Measurements from ENCODE around the gene NPTX1.
A peak's percentile ranks its signal among the peaks of the same experiment; 100 is the strongest.

The NPTX1 gene

DNA sequence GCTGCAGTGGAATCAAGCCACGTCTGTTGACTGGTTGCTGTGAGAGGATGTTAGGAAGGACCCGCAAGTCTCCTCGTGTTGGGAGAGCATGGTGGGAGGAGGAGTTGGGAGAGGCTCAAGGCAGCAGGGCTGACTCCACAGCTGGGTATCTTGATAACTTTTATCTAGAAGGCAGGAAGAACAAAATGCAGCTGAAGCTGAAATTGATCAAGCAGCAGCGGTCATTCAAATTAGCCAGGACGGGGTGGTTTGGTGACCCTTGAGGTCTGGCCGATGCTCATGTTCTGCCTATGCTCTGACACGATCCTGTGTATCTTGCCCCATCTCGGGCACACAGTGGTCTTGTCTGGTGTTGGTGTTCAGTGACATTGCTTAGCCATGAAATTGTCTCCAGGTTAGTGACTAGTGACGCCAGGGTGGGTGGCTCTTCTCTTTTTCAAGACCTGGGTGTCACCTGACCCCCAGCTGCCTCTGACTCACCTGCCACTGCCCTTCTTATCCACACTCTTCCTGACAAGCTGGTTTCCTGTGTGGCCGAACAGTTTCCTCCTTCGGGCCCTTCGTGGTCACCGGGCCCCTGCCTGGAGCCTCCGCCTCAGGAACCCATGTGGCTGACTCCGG, 19.1 kb downstream of the NPTX1 start:
- no peak for DNase-seq

DNA sequence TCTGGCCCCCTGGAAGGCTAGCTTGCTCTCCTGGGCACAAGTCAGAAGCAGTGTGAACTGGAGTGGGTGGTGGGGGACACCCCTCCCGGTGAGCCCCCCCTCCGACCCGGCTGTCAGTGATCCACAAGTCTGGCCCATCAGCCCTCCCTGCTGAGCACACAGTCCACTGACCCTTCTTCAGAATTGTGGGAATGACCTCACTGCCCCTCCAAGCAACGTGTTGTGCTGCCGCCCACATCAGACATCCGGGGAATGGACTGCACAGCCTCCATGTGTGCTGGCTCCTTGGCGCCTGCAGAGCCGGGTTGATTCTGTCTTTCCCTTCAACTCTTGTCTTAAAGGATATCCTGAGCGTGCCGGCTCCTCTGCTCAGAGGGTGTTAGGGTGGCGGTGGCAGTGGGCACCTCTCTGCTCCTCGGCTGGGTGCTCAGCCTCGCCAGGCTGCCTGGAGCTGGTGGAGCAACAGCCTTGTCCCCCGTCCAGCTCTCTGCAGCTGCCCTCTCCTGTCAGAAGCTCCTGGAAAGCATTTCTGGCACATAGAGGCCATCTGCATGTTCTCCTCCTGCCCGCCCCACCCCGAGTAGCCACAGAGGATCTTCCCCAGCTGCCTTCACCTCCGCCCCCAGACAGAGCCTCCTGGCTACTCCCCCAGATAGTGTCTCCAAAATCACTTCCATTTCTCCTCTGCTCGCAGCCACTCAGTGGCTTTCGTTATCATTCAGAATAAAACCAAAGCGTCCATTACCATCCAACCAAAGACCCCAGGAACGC, 19.8 kb downstream of the NPTX1 start:
- DNase-seq = no peak

DNA sequence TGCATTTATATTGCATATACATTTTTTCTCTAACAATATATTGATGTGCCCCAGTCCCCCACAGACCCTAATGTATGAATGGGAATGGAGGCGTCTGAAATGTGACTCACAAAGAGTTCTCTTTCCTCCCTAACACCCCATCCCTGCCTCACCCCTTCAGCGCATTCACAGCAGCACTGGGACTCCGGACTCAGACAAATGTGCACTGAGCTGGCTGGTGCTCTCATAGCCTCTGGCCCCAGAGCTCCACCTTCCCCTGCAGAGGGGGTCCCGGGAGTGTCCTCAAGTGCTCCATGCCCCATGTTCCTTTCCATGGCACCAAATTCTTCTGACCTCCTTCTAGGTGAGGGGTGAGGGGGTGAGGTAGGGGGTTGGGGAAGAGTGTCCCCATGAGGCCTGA, 20.6 kb downstream of the NPTX1 start:
- no peak for DNase-seq

DNA sequence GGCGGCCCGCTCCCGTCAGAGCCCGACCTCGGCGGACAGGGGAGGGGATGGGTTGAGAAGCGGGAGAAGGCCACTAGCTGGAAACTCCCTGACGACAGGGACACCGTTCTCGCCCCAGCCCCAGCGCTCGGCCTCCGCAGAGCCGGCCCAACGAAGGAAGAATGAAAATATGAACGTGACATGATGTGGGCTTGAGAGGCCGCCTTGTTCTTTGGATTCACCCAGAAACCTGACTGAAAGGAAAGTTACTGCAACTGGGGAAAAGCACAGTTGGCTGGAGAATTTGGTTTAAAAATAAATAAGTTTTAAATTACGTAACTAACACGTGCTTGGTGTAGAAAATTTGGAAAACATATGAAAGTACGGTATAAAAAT, 21.1 kb downstream of the NPTX1 start:
- no peak for DNase-seq

DNA sequence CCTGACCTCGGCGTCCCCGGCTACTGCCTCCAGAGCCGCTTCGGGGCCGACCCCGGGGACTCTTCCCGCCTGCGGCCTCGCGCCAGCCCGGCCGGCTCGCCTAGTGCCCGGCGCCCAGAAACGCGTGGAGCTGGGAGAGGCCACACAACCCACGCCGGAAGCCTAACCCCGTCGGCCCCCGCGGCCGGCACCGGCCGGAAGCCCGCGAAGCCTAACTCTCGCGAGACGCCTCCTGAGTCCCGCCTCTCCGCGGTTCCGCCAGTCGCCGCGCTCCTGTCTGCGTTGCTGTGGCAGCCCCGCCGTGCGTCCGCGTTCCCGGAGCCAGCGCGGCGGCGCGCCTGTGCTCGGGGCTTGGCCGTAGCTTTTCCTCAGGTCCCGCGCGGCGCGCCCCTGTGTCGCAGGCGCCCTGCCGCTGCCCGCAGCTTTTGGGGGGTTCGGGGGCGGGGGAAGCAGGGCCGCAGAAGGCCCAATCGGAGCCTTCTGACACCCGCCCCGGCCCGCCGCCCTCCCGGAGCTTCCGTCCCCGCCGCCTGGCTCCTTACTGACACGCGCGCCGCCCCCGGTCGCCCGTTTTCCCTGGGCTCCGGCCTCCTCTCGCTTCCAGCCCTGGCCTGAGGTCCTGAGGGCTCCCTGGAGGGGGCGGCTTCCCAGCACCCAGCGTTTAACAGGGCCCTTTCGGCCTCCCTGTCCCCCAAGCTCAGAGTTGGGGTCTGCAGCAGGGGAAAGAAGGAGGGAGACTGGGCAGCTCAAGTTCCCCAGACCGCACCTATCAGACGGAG, 21.7 kb downstream of the NPTX1 start:
- peak; percentile 86 for DNase-seq

DNA sequence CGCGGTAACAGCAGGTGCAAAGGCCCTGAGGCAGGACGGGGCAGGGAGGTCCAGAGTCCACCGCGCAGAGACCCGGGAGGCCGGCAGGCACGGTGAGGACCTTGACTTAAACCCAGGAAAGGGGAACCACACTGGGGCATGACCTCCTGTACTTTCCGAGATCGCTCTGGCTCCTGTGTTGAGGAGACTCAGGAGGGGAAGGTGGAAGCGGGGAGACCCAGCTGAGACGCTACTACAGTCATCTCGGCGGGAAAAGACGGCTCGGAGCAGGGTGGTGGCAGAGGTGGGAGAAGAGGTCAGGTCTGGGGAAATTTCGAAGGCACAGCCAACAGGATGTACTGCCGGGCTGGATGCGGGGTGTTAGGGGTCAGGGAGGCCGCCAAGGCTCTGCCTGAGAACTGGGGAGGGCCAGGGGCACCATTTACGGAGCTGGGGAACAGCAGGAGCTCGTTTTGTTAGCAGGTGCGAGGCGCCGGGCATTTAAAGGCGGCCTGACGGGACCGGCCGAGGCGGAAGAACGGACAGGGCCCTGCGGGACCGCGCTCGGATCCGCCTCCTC, 22.3 kb downstream of the NPTX1 start:
- no peak for DNase-seq

DNA sequence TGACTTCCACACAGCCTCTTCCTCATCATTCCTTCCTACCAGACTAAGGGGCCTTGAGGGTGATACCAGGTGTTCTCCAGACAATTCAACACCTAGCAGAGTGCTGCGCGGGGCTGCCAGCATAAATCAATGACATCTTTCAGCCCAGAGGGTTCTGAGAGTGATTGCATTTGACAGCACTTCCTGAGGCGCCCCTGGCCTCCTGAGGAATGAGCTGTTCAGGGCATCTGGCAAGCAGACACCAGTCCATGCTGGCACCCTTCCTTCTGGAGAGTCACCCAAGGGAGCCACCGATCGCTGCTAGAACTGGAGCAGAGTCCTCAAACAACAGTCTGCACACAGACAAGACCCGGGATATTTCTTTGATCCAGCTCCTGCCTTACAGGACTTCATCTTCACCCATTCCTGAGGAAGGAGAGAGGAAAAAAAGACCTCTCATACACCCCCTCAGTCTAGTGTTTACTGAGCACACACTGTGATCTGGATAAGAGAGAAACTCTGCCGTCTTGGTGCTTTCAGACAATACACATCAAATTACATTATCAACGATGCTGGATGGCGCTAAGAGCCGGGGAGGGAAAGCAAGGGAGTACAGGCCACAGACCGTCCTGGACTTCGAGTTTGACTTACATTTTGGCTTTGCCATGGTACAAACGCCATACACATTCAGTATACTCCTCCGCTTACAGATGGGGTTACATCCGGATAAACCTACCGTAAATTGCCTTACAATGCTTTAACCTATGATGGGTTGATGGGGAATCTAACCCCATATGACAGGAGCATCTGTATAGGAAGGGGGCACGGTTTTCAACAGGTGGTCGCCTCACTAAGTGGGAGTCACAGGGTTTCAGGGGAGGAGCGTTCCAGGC, 23.0 kb downstream of the NPTX1 start:
- DNase-seq = no peak

DNA sequence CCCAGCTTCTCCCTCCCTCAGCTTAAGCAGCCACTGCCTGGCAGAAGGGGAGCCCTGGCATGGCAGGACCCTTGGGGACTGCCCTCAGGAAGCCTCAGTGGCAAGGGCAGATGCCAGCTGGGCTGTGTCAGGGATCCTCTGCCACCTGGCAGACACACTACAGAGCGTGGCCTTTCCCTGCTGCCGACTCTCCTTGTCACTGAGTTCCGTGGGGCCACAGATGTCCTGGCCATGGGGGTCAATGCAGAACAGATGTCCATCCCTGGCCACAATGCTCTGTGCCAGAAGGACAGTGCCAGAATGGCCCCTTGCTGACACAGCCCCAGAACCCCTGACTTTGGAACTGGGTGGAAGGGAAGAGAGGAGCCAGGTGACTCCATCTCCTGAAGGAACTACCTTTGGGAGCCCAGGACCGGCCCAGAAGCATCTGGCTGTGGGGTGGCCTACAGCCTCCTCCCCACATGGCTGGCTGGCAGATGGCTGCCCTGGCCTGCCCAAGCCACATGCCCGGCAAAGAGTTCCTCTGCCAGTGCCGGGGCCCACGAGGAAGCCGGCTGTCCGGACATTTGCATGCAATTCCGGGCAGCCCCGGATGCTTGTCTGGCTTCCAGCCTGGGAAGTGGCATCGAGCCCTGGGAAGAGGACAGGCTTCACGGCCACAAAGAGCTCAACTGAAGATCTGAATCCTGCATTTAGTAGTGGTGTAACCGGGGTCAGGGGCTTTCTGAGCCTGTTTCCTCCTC, 24.1 kb downstream of the NPTX1 start:
- DNase-seq = no peak

DNA sequence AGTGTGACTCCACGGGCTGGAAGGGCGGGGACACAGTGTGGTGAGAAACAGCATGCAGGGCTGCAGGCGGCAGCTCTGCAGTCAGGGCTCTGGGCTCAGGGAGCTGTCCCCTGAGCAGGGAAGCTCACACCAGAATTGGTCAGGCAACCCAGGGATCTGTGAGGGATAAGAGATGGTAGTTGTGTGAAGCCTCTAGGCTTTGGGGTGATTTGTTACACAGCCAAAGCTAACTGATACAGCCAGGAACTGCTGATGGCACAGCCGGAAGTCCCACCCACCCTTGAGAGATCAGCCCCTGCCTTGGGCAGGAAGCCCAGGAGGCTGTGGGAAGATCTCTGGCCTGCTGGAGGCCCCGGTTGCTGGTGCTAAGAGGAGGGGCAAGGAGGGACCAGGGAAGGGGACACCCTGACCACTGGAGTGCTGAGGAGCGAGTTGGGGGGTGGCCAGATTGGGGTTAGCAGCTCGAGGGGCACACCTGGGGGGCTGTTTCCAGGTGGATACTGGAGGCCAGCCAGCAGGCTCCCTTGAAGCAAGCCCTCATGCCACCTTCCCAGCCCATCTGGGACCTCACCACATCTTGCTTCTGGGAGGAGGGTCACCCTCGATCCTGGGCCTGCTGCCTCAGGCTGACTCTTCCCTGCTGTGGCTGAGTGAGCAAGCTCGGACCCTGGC, 25.2 kb downstream of the NPTX1 start:
- no peak for DNase-seq

DNA sequence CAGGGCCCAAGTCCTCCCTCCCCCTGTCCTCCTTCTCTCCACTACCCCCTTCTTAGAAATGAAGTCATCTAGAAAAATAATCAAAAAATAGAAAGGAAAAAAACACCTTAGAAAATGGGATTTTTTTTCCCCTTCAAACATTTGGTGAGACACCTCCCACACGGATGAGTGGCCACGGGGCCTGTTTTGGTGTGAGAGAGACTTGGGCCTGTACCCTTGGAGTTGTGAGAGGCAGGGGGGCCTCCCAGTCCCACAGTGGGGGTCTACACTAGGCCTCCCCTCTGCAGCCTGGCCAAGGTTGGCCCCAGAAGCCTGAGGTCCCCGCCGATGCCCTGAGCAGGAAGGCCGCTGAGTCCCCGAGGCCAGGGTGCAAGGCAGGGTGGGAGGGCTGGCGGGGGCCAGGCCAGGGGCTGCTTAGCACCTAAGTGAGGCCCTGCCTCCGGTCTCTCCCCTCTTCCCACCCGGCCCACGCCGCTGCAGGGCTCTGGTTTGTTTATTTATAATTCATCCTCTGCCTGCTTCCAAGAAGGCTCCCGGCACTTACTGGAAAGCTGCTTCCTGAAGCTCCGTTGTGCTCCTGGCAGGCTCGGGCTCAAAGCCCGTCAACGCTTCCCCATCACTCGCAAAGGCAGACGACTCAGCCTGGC, 26.4 kb downstream of the NPTX1 start:
- DNase-seq = no peak

DNA sequence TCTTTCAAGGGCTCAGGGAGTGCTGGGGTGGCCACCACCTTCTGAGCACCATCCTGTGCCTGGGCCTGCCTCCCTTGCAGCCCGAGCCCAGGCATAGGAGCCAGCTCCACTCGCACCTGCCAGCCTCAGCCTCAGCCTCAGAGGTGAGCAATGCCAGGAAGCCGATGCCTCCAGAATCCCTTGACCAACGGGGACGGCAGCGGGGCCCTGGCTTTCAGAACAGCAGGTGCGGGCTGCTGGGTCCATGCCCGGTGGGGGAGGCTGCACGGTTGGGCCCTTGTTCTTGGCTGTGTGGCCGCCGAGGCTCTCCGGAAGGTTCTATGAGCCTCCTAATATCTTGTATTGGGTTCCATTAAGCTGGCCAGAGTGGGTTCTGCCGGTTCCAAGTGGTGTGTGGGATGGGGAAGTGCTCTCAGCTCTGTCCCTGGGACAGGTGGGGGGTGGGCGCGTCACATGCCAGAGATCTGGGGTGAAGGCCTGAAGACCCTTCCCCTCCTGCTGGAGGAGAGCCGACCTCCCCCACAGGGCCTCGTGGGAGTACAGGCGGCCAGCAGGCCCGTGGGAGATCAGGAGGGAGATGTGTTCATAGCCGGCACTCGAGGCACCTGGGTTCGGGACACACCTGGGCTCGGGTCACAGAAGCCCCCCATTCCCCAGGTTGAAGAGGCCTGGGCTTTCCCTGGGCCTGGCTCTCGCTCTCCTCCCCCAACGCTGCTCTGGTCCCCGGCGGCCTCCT, 27.0 kb downstream of the NPTX1 start:
- DNase-seq = no peak

DNA sequence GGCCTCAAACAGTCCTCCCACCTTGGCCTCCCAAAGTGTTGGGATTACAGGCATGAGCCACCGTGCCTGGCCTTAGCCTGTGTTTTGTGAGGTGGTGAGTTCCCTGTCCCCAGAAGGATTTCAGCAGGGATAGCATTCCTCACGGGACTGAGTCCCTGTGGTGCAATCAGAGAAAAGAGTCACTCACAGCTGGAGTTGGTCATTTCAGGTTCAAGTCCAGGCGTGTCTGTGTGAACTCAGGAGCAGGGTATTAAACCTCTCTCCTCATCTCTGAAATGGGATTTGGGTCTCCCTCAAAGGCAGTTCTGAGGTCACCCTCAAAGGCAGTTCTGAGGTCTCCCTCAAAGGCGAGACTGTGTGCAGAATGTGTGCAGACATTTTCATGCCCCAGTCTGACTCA, 28.6 kb downstream of the NPTX1 start:
- no peak for DNase-seq

DNA sequence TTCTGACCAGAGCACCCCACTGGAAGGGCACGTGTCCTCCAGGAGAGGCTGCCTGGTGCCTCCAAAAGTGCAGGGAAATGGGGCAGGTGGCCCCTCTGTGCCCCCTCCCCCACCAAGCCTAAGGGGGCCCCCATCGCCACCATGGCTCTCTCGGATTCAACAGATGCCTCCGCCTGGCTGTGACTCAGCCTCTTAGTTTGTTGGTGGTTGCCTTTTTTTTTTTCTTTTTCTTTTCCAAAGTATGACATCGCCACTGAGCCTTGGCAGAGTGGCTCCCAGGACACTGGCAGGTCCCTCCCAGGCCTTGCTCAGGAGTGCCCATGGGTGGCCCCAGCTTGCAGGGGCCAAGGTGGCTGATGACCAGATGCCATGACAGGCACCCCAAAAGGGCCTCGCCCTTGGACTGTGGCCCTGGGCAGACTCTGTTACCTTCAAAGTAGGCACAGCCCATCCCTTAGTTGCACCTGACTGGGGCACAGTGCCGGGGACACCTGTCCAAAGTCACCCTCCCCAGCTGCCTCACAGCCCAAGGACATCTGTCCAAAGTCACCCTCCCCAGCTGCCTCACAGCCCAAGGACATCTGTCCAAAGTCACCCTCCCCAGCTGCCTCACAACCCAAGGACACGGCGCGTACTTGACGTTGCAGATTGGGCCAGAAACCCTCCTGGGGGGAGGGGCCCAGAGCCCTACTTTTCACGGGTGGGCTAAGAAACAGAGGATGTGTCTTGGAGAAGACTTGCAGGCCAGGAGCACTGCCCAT, 29.6 kb downstream of the NPTX1 start:
- no peak for DNase-seq

DNA sequence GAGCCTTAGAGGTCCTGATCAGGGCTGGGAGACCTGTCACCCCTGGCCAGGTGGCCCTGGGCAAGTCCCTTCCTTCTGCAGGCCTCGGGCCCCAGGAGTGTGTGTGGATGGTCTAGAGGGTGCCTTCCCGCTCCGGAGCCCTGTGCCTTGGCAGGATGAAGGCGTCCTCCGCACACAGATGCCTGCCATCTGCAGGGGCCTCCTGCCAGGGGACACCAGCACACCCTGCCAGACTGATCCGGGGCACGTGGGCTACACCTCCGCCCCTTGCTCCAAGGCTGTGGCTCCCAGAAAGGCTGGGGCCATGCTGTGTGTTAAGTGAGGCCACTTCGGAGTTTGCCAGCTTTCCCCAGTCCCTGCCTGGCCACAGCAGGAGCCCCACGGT, 30.7 kb downstream of the NPTX1 start:
- DNase-seq = no peak

DNA sequence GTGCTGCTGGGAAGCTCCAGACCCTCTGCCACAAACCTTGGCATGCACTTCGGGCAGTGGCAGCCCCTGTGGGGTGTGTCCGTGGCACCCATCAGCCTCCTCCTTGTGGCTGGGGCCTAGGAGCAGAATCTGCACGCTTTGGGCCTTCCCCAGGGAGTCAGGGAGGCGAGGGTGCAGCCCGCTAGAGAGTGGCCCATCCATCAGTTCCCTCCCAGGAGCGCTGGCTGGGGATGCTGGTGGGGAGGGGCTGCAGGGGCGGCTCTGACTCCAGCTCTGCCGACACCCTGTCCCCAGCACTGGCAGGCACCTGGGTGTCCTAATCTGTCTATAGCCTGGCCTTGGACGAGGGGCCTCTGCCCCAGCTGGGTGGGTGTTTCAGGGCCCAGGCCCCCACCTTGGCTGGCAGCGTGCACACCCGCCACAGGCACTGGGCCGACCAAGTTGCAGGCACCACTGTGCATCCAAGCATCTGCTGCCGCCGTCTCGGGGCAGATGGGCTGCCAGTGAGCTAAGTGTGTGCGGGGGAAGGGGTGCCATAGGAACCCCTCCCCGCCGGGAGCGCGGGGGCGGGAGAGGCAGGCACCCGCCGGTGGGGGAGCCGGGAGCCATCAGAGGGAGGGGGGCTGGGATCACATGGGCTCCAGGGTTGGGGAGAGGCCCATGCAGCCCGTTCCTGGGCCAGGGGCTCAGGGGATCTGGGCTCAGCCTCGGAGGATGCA, 31.2 kb downstream of the NPTX1 start:
- no peak for DNase-seq

DNA sequence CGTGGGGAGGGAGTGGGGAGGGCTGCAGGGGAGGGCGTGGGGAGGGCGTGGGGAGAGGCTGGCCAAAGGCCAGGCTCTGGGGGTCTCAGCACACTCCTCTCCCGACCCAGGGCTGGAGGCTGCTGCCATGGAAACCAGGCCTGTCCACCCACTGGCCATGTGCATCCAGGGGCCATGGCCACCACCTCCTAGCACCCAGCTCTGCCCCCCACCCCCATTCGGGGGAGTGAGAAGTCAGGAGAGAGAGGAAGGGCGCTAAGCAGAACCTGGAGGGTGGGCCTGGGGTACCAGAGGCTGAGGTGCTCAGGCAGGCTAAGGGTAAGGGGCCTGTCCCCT, 31.8 kb downstream of the NPTX1 start:
- no peak for DNase-seq

DNA sequence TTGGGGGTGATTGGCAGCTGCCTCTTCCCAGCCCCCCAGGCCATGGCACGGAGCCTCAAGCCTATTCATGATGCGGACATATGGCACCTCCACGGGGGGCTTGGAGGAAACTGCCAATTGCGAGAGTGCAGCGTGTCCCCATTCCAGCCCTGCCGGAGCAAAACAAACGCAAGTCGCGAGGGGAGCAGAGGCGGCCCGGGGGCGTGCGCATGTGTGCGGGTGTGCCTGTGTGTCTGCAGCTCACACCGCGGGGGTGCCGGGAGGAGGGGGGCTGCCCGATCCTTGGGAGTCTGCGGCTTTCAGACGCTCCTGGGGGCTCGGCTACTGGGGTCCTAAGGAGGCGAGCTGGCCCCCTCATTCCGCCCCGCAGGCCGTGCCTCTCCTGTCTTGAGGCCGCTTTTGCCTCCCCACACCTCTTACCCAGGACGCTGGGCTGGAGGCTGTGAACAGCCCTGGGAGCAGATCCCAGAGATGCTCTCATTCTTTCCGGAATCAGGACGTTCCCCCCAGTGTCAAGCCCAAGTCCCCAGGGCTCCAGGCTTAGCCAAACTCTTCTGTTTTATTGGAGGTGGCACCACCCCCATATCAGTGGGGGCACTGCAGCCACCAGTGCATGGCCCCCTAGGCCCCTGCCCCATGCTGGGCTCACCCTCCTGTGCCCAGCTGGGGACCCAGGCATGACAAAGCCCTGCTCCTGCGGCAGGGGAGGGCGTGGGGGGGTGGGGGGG, 32.3 kb downstream of the NPTX1 start:
- no peak for DNase-seq

DNA sequence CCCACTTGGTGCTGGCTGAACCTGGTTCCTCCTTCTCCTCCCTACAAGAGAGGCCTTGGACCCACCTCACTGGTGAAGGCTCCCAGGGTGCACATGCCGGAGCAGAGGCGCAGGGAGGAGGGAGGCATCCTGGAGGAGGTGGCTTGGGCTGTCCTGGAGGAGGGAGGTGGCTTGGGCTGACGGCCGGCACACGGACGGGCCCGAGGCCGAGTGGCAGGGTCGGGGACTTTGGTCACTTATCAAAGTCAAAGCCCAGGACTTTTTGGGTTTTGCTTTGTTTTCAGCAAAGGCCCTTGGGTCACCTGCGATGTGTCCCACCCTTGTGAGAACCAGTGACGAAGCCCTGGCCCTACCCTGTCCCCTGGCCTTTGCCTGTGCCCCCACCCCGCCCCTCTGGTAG, 32.9 kb downstream of the NPTX1 start:
- DNase-seq = no peak

Measured in NCI-H2081 treated with DMSO at 0.1 percent for 48 hours (cell line).